Stimulated activated CD8-positive, alpha-beta memory T cell treated with anti-CD3 and anti-CD28 coated beads, Interleukin-7, amount 100 ng/mL, for 24 hours (primary cell): ENCODE data around the gene DUX4.
"Not testable (repeated sequence)": the region's sequence is repeated elsewhere in the genome, so short reads cannot be mapped to it uniquely, and the experiment has no call there.

Experiments
- DNase-seq: peaks from one replicate; pipeline ENCODE4 v3.0.0-alpha.2; 2020; ENCODE audit warnings: low read depth

The DUX4 gene

DNA sequence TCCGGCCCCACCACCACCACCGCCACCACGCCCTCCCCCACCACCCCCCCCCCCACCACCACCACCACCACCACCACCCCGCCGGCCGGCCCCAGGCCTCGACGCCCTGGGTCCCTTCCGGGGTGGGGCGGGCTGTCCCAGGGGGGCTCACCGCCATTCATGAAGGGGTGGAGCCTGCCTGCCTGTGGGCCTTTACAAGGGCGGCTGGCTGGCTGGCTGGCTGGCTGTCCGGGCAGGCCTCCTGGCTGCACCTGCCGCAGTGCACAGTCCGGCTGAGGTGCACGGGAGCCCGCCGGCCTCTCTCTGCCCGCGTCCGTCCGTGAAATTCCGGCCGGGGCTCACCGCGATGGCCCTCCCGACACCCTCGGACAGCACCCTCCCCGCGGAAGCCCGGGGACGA, at the start of gene DUX4:
DUX4 (plus strand) TSS at position 347 of the 400 bp plus-strand sequence; CDS start at position 347, 0 bp downstream.
- not testable (repeated sequence) for DNase-seq

DNA sequence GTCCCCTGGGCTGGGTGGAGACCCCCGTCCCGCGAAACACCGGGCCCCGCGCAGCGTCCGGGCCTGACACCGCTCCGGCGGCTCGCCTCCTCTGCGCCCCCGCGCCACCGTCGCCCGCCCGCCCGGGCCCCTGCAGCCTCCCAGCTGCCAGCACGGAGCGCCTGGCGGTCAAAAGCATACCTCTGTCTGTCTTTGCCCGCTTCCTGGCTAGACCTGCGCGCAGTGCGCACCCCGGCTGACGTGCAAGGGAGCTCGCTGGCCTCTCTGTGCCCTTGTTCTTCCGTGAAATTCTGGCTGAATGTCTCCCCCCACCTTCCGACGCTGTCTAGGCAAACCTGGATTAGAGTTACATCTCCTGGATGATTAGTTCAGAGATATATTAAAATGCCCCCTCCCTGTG, 1.9 kb downstream of the DUX4 start:
- not testable (repeated sequence) for DNase-seq

DNA sequence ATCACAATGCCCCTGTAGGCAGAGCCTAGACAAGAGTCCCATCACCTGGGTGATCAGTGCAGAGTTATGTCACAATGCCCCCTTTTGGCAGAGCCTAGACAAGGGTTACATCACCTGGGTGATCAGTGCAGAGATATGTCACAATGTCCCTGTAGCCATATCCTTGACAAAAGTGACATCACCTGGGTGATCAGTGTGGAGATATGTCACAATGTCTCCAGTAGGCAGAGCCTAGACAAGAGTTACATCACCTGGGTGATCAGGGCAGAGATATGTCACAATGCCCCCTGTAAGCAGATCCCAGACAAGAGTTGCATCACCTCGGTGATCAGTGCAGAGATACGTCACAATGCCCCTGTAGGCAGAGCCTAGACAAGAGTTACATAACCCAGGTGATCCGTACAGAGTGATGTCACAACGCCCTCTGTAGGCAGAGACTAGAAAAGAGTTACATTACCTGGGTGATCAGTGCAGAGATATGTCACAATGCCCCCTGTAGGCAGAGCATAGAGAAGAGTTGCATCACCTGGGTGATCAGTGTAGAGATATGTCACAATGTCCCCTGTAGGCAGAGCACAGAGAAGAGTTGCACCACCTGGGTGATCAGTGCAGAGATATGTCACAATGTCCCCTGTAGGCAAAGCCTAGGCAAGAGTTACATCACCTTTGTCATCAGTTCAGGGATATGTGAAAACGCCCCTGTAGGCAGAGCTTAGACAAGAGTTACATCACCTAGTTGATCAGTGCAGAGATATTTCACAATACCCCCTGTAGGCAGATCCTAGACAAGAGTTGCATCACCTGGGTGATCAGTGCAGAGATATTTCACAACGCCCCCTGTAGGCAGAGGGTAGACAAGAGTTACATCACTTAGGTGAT, 4.4 kb downstream of the DUX4 start:
- not testable (repeated sequence) for DNase-seq

DNA sequence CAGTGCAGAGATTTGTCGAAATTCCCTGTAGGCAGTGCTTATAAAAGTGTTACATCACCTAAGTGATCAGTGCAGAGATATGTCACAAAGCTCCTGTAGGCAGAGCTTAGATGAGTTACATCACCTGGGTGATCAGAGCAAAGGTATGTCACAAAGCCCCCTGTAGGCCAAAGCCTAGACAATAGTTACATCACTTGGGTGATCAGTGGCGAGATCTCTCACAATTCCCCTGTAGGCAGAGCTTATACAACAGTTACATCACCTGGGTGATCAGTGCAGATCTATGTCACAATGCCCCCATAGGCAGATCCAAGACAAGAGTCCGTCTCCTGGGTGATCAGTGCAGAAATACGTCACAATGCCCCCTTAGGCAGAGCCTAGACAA, 5.0 kb downstream of the DUX4 start:
- not testable (repeated sequence) for DNase-seq

DNA sequence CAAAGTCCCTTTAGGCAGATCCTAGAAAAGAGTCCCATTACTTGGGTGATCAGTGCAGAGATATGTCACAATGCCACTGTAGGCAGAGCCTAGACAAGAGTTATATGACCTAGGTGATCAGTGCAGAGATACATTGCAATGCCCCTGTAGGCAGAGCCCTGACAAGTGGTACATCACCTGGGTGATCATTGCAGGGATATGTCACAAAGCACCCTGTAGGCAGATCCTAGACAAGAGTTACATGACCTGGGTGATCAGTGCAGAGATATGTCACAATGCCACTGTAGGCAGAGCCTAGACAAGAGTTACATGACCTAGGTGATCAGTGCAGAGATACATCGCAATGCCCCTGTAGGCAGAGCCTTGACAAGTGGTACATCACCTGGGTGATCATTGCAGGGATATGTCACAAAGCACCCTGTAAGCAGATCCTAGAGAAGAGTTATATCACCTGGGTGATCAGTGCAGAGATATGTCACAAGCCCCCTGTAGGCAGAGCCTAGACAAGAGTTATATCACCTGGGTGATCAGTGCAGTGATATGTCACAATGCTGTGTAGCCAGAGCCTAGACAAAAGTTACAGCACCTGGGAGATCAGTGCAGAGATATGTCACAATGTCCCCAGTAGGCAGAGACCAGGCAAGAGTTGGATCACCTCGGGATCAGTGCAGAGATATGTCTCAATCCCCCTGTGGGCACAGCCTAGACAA, 5.6 kb downstream of the DUX4 start:
- DNase-seq: not testable (repeated sequence)

DNA sequence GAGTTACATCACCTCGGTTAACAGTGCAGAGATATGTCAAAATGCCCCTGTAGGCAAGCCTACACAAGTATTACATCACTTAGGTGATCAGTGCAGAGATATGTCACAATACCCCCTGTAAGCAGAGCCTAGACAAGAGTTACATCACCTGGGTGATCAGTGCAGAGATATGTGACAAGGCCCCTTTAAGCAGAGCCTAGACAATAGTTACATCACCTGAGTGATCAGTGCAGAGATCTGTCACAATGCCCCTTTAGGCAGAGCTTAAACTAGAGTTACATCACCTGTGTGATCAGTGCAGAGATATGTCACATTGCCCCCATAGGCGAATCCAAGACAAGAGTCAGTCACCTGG, 6.1 kb downstream of the DUX4 start:
- DNase-seq: not testable (repeated sequence)

DNA sequence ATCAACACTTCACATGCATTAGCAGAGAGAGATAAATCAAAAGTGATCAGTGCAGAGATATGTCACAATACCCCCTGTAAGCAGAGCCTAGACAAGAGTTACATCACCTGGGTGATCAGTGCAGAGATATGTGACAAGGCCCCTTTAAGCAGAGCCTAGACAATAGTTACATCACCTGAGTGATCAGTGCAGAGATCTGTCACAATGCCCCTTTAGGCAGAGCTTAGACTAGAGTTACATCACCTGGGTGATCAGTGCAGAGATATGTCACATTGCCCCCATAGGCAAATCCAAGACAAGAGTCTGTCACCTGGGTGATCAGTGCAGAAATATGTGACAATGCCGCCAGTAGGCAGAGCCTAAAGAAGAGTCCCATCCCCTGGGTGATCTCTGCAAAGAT, 7.4 kb downstream of the DUX4 start:
- not testable (repeated sequence) for DNase-seq

DNA sequence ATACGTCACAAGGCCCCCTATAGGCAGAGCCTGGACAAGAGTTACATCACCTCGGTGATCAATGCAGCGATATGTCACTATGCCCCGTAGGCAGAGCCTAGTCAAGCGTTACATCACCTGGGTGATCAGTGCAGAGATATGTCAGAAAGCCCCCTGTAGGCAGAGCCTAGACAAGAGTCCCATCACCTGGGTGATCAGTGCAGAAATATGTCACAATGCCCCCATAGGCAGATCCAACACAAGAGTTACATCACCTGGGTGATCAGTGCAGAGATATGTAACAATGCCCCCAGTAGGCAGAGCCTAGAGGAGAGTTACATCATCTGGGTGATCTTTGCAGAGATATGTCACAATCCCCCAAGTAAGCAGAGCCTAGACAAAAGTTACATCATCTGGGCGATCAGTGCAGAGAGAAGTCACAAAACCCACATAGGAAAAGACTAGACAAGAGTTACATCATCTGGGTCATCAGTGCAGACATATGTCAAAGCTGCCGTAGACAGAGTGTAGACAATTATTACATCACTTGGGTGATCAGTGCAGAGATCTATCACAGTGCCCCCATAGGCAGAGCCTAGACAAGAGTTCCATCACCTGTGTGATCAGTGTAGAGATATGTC, 8.0 kb downstream of the DUX4 start:
- not testable (repeated sequence) for DNase-seq

DNA sequence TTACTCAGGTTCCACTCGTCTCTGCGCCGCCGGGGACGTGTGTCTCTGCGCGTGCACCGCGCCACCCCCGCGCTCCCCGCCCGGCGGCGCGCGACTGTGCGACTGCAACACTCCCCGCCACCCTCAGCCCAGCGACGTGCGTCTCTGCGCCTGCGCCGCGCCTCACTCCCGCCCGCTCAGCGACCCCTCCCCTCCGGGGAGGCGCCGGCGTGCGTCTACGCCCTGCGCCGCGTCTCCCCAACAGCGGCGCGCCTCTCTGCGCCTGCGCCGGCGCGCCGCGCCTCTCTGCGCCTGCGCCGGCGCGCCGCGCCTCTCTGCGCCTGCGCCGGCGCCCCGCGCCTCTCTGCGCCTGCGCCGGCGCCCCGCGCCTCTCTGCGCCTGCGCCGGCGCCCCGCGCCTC, 29.9 kb downstream of the DUX4 start:
- not testable (repeated sequence) for DNase-seq
